ENCODE results near the gene CEBPZ.
"Not testable (repeated sequence)": the region's sequence is repeated elsewhere in the genome, so short reads cannot be mapped to it uniquely, and the experiment has no call there.

Gene CEBPZ

DNA sequence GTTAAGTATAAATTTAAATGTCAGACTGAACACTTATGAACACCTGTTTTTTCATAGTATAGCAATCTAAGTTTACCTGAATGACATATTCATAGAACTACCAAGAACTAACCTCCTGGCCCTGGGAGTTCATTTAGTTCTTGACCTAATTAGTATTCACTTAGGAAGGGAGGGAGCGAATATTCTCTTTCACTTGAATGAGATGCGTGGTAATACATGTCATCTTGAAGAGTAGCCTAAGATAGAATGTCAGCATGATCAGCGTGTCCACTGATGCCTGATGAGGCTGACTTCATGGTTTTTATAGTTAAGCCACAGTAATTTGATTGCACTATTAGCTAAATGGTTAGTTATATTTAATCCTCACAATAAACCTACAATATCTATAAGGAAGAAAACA lies 13.4 kb upstream of the CEBPZ start:
- no peaks in the 10 kb centered on the region for H3K4me1 ChIP-seq (ENCODE audit: control insufficient read depth, insufficient read depth, low read length)
- H3K9me3 ChIP-seq (ENCODE audit: control insufficient read depth, low read length) = no peaks in the 10 kb centered on the region
- peaks cover 90% of the 10 kb centered on the region for H3K36me3 ChIP-seq (ENCODE audit: control insufficient read depth, insufficient read depth, low read length, severe bottlenecking)

DNA sequence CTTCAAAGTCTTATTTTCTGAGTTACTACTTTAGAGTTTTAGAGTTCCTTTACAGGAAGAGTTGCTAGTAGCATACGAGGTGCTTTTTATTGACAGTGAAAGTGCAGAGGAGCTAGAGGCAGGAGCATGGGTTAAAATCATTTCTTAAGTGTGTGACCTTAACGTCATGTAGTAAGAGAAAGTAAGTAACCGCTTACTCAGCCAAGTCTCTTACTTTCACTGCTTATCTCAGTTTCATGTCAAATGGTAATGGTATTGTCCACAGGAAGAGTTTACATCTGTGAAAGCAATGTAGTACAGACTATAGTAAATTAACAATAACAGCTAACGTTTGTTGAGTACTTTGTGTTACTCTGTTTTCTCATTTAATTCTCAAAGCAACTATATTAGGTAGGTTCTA lies 12.6 kb upstream of the CEBPZ start:
- DNase-seq (ENCODE audit: low read depth) = no peak
- H3K4me3 ChIP-seq (ENCODE audit: low read length) = no peak overlapping the region
- H3K27me3 ChIP-seq (replicated peaks; ENCODE audit: control insufficient read depth, insufficient read depth, low read length) = no peaks in the 10 kb centered on the region
- H3K9ac ChIP-seq (ENCODE audit: low read length) = no peak overlapping the region
- peaks cover 90% of the 10 kb centered on the region for H3K36me3 ChIP-seq (ENCODE audit: control insufficient read depth, insufficient read depth, low read length, severe bottlenecking)
- H3K4me1 ChIP-seq (ENCODE audit: control insufficient read depth, insufficient read depth, low read length) = no peaks in the 10 kb centered on the region
- no peaks in the 10 kb centered on the region for H3K9me3 ChIP-seq (ENCODE audit: control insufficient read depth, low read length)

More for the DNA sequence above, 13.4 kb upstream of the CEBPZ start:
- H3K27me3 ChIP-seq (replicated peaks; ENCODE audit: control insufficient read depth, insufficient read depth, low read length) = no peaks in the 10 kb centered on the region
- no peak overlapping the region for H3K9ac ChIP-seq (ENCODE audit: low read length)
- DNase-seq (ENCODE audit: low read depth) = no peak
- no peak overlapping the region for H3K4me3 ChIP-seq (ENCODE audit: low read length)

DNA sequence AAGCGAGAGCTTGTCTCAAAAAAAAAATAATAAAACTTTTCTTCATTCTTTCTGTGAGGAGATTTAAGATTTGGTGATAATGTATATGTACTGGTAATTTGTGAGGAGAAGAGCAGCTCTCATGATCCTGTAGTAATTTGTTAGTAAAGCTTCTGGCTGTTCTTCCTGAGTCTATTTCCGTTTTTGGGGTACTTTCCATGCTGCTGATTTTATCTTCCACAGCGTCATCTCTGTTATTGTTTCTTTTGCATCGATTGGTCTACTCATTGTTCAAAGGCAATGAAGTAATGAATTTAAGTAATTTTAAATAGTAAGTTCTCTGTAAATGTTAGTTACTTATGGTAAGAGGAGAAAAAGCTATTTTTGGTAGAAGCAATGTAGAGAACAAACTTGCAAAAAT lies 12.0 kb upstream of the CEBPZ start:
- H3K36me3 ChIP-seq (ENCODE audit: control insufficient read depth, insufficient read depth, low read length, severe bottlenecking) = peaks cover 90% of the 10 kb centered on the region
- no peak overlapping the region for H3K9ac ChIP-seq (ENCODE audit: low read length)
- DNase-seq (ENCODE audit: low read depth) = no peak
- H3K9me3 ChIP-seq (ENCODE audit: control insufficient read depth, low read length) = no peaks in the 10 kb centered on the region
- H3K4me3 ChIP-seq (ENCODE audit: low read length) = no peak overlapping the region
- no peaks in the 10 kb centered on the region for H3K4me1 ChIP-seq (ENCODE audit: control insufficient read depth, insufficient read depth, low read length)
- no peaks in the 10 kb centered on the region for H3K27me3 ChIP-seq (replicated peaks; ENCODE audit: control insufficient read depth, insufficient read depth, low read length)

DNA sequence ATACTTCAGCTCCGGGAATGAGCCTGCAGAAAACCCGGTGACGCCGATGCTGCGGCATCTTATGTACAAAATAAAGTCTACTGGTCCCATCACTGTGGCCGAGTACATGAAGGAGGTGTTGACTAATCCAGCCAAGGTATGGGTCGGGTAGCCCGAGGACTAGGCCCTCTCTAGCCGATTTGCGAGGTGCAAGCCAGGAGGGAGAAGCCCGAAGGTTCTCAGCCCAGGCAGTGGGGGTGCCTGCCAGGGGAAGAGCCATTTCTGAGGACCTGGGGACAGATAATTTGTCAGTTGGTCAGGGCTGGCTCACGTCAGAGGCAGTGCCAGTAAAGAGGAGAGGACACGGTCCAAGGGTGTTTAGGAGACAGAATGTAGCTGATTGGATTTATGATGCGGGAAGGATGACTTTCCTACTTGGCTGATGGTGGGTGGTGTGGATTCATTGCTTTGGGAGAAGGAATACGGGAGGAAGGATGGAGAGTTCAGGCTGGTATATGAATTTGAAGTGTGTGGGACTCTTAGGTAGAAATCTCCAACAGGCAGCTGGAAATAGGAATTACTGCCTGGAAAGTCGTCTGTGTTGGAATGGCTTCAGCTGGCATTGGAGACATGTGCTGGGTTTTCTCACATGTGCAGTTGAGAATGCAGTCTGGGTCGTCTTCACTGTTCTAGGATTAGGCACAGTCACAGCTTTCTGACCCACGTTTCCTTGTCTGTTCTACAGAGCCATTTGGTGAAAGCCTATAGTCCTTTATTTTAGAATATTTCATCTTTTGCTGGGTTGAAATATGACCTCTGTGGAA lies 936 bp upstream of the CEBPZ start:
- peak overlapping the region; percentile 94 for H3K4me3 ChIP-seq (ENCODE audit: low read length)
- no peaks in the 10 kb centered on the region for H3K9me3 ChIP-seq (ENCODE audit: control insufficient read depth, low read length)
- H3K4me1 ChIP-seq (ENCODE audit: control insufficient read depth, insufficient read depth, low read length) = peaks cover 26% of the 10 kb centered on the region
- no peak for DNase-seq (ENCODE audit: low read depth)
- no peaks in the 10 kb centered on the region for H3K27me3 ChIP-seq (replicated peaks; ENCODE audit: control insufficient read depth, insufficient read depth, low read length)
- H3K36me3 ChIP-seq (ENCODE audit: control insufficient read depth, insufficient read depth, low read length, severe bottlenecking) = peaks cover 16% of the 10 kb centered on the region
- H3K9ac ChIP-seq (ENCODE audit: low read length) = peak overlapping the region; percentile 97

DNA sequence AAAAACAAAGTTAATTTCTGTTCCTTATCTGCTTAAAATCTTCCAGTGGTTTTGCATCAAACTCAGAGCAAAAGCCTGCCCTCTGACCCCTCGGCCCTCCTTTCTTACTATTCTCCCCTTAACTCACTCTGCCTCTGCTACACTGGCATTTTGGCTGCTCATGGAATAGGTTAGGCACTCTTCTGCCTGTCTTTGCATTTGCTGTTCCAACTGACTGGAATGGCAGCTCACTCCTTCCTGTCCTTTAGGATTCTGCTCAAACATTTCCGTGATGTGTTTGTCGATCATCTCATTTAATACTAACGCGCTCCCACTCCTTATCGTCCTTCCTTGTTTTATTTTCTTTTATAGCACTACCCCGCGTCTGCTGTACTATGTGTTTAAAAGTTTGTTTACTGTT lies 815 bp downstream of the CEBPZ start:
- H3K9ac ChIP-seq (ENCODE audit: low read length) = peak overlapping the region; percentile 97
- H3K27me3 ChIP-seq (replicated peaks; ENCODE audit: control insufficient read depth, insufficient read depth, low read length) = no peaks in the 10 kb centered on the region
- peaks cover 26% of the 10 kb centered on the region for H3K36me3 ChIP-seq (ENCODE audit: control insufficient read depth, insufficient read depth, low read length, severe bottlenecking)
- peaks cover 26% of the 10 kb centered on the region for H3K4me1 ChIP-seq (ENCODE audit: control insufficient read depth, insufficient read depth, low read length)
- H3K4me3 ChIP-seq (ENCODE audit: low read length) = peak overlapping the region; percentile 94
- H3K9me3 ChIP-seq (ENCODE audit: control insufficient read depth, low read length) = no peaks in the 10 kb centered on the region
- peak; percentile 42 for DNase-seq (ENCODE audit: low read depth)

DNA sequence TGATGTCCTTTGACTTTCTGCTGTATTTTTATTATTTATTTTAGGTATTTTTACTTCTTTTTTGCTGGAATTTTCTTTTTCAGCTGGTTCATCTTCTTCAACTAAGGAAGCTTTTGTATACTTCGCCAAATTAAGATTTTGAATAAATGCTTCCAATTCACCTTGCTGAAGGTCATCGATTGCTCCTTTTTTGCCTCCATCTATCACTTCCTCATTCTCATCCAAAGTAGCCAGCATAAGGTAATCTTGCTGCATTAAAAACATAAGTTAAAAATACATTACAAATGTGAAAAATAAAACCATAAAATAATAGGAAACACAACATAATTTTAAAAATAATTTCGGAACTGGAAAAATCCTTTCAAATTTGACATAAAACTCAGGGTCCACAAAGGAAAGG lies 2.6 kb downstream of the CEBPZ start:
- peaks cover 26% of the 10 kb centered on the region for H3K36me3 ChIP-seq (ENCODE audit: control insufficient read depth, insufficient read depth, low read length, severe bottlenecking)
- H3K4me1 ChIP-seq (ENCODE audit: control insufficient read depth, insufficient read depth, low read length) = peaks cover 26% of the 10 kb centered on the region
- H3K9ac ChIP-seq (ENCODE audit: low read length) = no peak overlapping the region
- H3K9me3 ChIP-seq (ENCODE audit: control insufficient read depth, low read length) = no peaks in the 10 kb centered on the region
- no peak overlapping the region for H3K4me3 ChIP-seq (ENCODE audit: low read length)
- DNase-seq (ENCODE audit: low read depth) = no peak
- no peaks in the 10 kb centered on the region for H3K27me3 ChIP-seq (replicated peaks; ENCODE audit: control insufficient read depth, insufficient read depth, low read length)

DNA sequence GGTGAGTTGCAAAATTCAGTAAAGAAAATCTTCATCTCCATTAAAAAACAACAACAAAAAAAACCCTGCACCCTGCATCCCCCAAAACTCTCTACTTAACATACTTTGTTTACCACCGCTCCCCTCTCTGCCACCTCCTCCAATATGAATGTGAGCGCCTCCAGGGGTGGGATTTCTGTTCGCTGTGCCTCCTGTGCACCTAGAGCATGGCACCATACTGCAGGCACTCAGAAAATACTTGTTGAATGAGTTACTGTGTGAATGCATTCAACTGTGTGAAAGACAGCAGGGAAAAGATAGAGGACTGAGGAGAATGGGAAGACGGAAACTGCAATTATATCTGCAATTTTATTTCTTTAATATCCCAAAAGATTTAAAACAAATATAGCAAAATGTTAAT lies 4.5 kb downstream of the CEBPZ start:
- Histone ChIP-seq H3K4me1 (ENCODE audit: control insufficient read depth, insufficient read depth, low read length) (peaks cover 15% of the 10 kb centered on the region), H3K9ac (ENCODE audit: low read length) (no peak overlapping the region), H3K4me3 (ENCODE audit: low read length) (no peak overlapping the region), H3K27me3 (replicated peaks; ENCODE audit: control insufficient read depth, insufficient read depth, low read length) (no peaks in the 10 kb centered on the region), H3K36me3 (ENCODE audit: control insufficient read depth, insufficient read depth, low read length, severe bottlenecking) (peaks cover 41% of the 10 kb centered on the region), H3K9me3 (ENCODE audit: control insufficient read depth, low read length) (no peaks in the 10 kb centered on the region)
- DNase-seq (ENCODE audit: low read depth) = no peak

DNA sequence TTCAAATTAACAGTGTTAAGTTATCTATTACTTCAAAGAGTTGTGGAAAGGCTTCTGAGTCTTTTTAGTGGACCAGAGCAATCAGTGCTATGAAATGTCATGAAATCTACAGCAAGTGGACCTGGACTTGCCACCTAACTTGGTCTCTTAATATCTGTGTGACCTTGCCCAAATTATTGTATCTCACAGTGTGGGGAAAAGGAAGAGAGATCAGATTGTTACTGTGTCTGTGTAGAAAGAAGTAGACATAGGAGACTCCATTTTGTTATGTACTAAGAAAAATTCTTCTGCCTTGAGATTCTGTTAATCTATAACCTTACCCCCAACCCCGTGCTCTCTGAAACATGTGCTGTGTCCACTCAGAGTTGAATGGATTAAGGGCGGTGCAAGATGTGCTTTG lies 6.3 kb downstream of the CEBPZ start:
- not testable (repeated sequence) for H3K4me3 ChIP-seq (ENCODE audit: low read length); DNase-seq (ENCODE audit: low read depth); H3K4me1 ChIP-seq (ENCODE audit: control insufficient read depth, insufficient read depth, low read length); H3K9me3 ChIP-seq (ENCODE audit: control insufficient read depth, low read length); H3K27me3 ChIP-seq (replicated peaks; ENCODE audit: control insufficient read depth, insufficient read depth, low read length); H3K9ac ChIP-seq (ENCODE audit: low read length)
- H3K36me3 ChIP-seq (ENCODE audit: control insufficient read depth, insufficient read depth, low read length, severe bottlenecking) = peaks cover 56% of the 10 kb centered on the region

DNA sequence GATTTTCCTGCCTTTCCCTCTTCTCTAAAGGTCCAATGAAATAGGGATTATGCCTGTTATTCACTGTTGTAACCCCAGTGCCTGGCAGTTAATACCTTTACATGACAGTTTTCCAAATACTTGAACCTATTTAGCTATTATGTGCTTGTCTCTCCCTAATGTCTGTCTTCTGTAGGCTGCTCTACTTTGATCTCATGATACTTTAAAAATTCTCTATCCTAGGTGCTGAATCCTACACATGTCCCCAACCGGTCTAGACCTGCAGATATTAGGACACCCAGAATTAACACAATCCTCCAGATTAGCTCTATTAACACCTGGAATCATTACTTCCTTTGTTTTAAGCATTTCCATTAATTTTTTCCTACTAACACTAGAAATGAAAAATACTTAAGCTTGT lies 7.3 kb downstream of the CEBPZ start:
- H3K9me3 ChIP-seq (ENCODE audit: control insufficient read depth, low read length) = no peaks in the 10 kb centered on the region
- no peak for DNase-seq (ENCODE audit: low read depth)
- no peaks in the 10 kb centered on the region for H3K27me3 ChIP-seq (replicated peaks; ENCODE audit: control insufficient read depth, insufficient read depth, low read length)
- no peak overlapping the region for H3K4me3 ChIP-seq (ENCODE audit: low read length)
- H3K36me3 ChIP-seq (ENCODE audit: control insufficient read depth, insufficient read depth, low read length, severe bottlenecking) = peaks cover 65% of the 10 kb centered on the region
- H3K4me1 ChIP-seq (ENCODE audit: control insufficient read depth, insufficient read depth, low read length) = no peaks in the 10 kb centered on the region
- H3K9ac ChIP-seq (ENCODE audit: low read length) = no peak overlapping the region

DNA sequence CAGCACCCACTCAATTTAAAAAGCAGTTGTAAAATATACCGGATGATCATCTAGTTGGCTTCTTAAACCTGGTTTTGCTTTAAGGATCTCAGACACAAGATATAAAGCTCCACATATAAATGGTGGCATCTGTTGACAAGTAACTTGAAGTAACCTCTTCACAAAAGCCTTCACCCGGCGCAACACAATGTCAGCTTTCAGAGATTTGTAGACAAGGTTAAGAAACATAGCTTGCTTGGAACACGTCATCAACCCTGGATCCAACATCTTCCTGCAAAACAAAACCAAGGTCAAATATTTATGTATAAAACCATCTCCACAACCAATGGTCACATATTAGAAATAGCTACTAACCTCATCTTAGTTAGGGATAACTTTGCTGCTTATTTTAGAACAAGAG lies 8.3 kb downstream of the CEBPZ start:
- peaks cover 67% of the 10 kb centered on the region for H3K36me3 ChIP-seq (ENCODE audit: control insufficient read depth, insufficient read depth, low read length, severe bottlenecking)
- no peak for DNase-seq (ENCODE audit: low read depth)

DNA sequence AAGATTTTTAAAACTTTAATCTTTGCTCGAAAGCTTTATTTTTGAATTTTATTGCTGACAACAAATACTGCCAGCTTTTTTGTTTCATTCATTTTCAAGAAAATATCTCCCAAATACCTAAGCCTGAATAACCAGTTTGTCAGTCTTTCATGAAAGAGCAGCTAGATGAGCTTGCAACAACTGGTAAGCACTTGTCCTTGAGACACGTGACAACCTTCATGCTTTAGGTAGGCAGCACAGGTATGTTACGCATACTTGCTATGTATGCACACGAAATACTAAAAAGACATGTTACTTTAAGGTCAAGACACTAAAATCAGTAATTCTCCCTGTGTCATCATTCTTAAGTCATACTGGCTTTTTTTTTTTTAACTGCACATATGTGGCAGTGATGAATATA lies 12.3 kb downstream of the CEBPZ start:
- Histone ChIP-seq H3K9ac (ENCODE audit: low read length) (no peak overlapping the region), H3K4me1 (ENCODE audit: control insufficient read depth, insufficient read depth, low read length) (peaks cover 5% of the 10 kb centered on the region), H3K4me3 (ENCODE audit: low read length) (no peak overlapping the region), H3K27me3 (replicated peaks; ENCODE audit: control insufficient read depth, insufficient read depth, low read length) (no peaks in the 10 kb centered on the region), H3K9me3 (ENCODE audit: control insufficient read depth, low read length) (no peaks in the 10 kb centered on the region), H3K36me3 (ENCODE audit: control insufficient read depth, insufficient read depth, low read length, severe bottlenecking) (peaks cover 81% of the 10 kb centered on the region)
- no peak for DNase-seq (ENCODE audit: low read depth)

More for the DNA sequence above, 8.3 kb downstream of the CEBPZ start:
- Histone ChIP-seq H3K4me1 (ENCODE audit: control insufficient read depth, insufficient read depth, low read length) (no peaks in the 10 kb centered on the region), H3K4me3 (ENCODE audit: low read length) (no peak overlapping the region), H3K9me3 (ENCODE audit: control insufficient read depth, low read length) (no peaks in the 10 kb centered on the region), H3K27me3 (replicated peaks; ENCODE audit: control insufficient read depth, insufficient read depth, low read length) (no peaks in the 10 kb centered on the region), H3K9ac (ENCODE audit: low read length) (no peak overlapping the region)

DNA sequence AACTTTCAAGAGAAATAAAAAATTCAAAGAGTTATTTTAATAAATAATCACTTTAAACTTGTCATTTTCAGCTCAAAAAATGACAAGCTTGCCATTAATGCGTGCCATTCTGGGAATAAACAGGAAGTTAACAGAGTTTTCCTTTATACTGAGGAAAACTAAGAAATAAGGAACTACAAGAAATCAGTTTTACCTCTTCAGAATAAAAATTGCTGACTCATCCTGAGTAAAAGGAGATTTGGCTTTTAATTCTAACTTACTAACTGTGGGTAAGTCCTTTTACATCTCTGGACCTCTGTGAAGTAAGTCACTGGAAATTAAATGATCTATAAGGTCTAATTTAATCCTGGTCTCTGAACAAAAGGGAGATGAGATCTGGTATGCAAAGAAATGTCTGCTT lies 16.1 kb downstream of the CEBPZ start:
- Histone ChIP-seq H3K27me3 (replicated peaks; ENCODE audit: control insufficient read depth, insufficient read depth, low read length) (no peaks in the 10 kb centered on the region), H3K36me3 (ENCODE audit: control insufficient read depth, insufficient read depth, low read length, severe bottlenecking) (peaks cover 89% of the 10 kb centered on the region), H3K4me3 (ENCODE audit: low read length) (no peak overlapping the region), H3K4me1 (ENCODE audit: control insufficient read depth, insufficient read depth, low read length) (peaks cover 11% of the 10 kb centered on the region), H3K9ac (ENCODE audit: low read length) (no peak overlapping the region), H3K9me3 (ENCODE audit: control insufficient read depth, low read length) (no peaks in the 10 kb centered on the region)
- peak; percentile 19 for DNase-seq (ENCODE audit: low read depth)

All from adipocyte (in vitro differentiated cells).